SK-N-SH (cell line): ENCODE results near the gene SECISBP2L. TPM values are rescaled to one million over a fixed set of nuclear protein-coding genes. Genes with fewer than 3 reads are reported as not detected.

Experiments
- CTCF ChIA-PET: fragments of 300-600, 350-600 bp; formaldehyde crosslinking; extraction: SDS; loops from one replicate; lab custom pipeline; 2021; lab: Yijun Ruan, JAX
- POLR2A ChIA-PET: fragments of 350-600 bp; sonication (Branson Sonifier 250); formaldehyde crosslinking; extraction: SDS; loops from one replicate; lab custom pipeline; 2020; ENCODE audit warnings: antibody characterized with exemption, inconsistent platforms; lab: Yijun Ruan, JAX
- DNase-seq: peaks from one replicate; pipeline ENCODE4 v3.0.0; 2012
- H2AFZ ChIP-seq: fragments of 200-600 bp; sonication (generic); 2 replicates; pipeline ENCODE4 v1.8.1; 2016; ENCODE audit warnings: antibody characterized with exemption, mild to moderate bottlenecking, low read depth
- H3F3A ChIP-seq: fragments of 200-600 bp; sonication (generic); replicated peaks from 2 replicates; pipeline ENCODE3; 2016; ENCODE audit warnings: antibody characterized with exemption, mild to moderate bottlenecking; ENCODE audit not compliant: insufficient read depth
- H3K27ac ChIP-seq, 2 experiments: fragments of 200-500 bp in 1 of 2; fragments of 200-600 bp in 1 of 2; sonication (Bioruptor generic) in 1 of 2; sonication (generic), shearing (Covaris generic) in 1 of 2; 2 replicates each; pipeline versions ENCODE4 v1.5.1 to v1.6.1; 2014 to 2016; ENCODE audit warnings: low read depth in 2 of 2, inconsistent platforms in 1 of 2, low read length in 1 of 2, mild to moderate bottlenecking in 1 of 2, mixed read lengths in 1 of 2
- H3K27me3 ChIP-seq: fragments of 200-600 bp; sonication (generic), shearing (Covaris generic); 2 replicates; pipeline ENCODE4 v1.6.1; 2016; ENCODE audit warnings: mixed run types; ENCODE audit not compliant: insufficient read depth
- H3K36me3 ChIP-seq, 2 experiments: fragments of 200-500 bp in 1 of 2; fragments of 200-600 bp in 1 of 2; sonication (Bioruptor generic) in 1 of 2; sonication (generic) in 1 of 2; replicated peaks in 1 of 2; 2 replicates each; pipeline versions ENCODE3 to v1.5.1; 2014 to 2016; ENCODE audit warnings: low read length in 1 of 2, mild to moderate bottlenecking in 1 of 2; ENCODE audit not compliant: insufficient read depth in 2 of 2, control insufficient read depth in 1 of 2
- H3K4me1 ChIP-seq, 2 experiments: fragments of 200-500 bp in 1 of 2; fragments of 200-600 bp in 1 of 2; sonication (Bioruptor generic) in 1 of 2; sonication (generic), shearing (Covaris generic) in 1 of 2; 2 replicates each; pipeline versions ENCODE4 v1.5.1 to v1.6.1; 2014 to 2016; ENCODE audit warnings: low read depth in 1 of 2, low read length in 1 of 2, mixed run types in 1 of 2; ENCODE audit not compliant: insufficient read depth in 2 of 2, control insufficient read depth in 1 of 2
- H3K4me2 ChIP-seq: fragments of 200-600 bp; sonication (generic), shearing (Covaris generic); 2 replicates; pipeline ENCODE4 v1.6.1; 2017; ENCODE audit warnings: mixed run types
- H3K4me3 ChIP-seq, 2 experiments: fragments of 200-500 bp in 1 of 2; fragments of 200-600 bp in 1 of 2; sonication (Bioruptor generic) in 1 of 2; sonication (generic), shearing (Covaris generic) in 1 of 2; 2 replicates each; pipeline versions ENCODE4 v1.5.1 to v1.8.1; 2014 to 2016; ENCODE audit warnings: low read depth in 2 of 2, inconsistent platforms in 1 of 2, low read length in 1 of 2, mild to moderate bottlenecking in 1 of 2, mixed read lengths in 1 of 2, moderate library complexity in 1 of 2
- H3K79me2 ChIP-seq: fragments of 200-600 bp; sonication (generic); 2 replicates; pipeline ENCODE4 v1.8.1; 2017; ENCODE audit warnings: mild to moderate bottlenecking; ENCODE audit not compliant: insufficient read depth
- H3K9ac ChIP-seq: fragments of 200-600 bp; sonication (generic); 2 replicates; pipeline ENCODE4 v1.6.1; 2017; ENCODE audit warnings: mixed run types
- H3K9me2 ChIP-seq: fragments of 200-600 bp; sonication (generic); 2 replicates; pipeline ENCODE4 v1.6.1; 2017; ENCODE audit warnings: mixed run types
- H3K9me3 ChIP-seq: fragments of 200-600 bp; sonication (generic); 2 replicates; pipeline ENCODE4 v1.6.1; 2017; ENCODE audit warnings: mixed run types, mild to moderate bottlenecking, moderate library complexity
- H4K20me1 ChIP-seq: fragments of 200-600 bp; sonication (generic); 2 replicates; pipeline ENCODE4 v1.6.1; 2017; ENCODE audit warnings: mild to moderate bottlenecking, mixed run types; ENCODE audit not compliant: insufficient read depth
- CTCF ChIP-seq: fragments of 200-600 bp; sonication (generic); IDR thresholded peaks from 2 replicates; pipeline ENCODE4 v1.6.1; 2017; ENCODE audit warnings: antibody characterized with exemption, mild to moderate bottlenecking, moderate library complexity
- ELF1 ChIP-seq: IDR thresholded peaks from 2 replicates; pipeline ENCODE4 v1.4.0; 2012
- FOSL2 ChIP-seq: IDR thresholded peaks from 2 replicates; pipeline ENCODE4 v1.4.0; 2012; ENCODE audit warnings: low read depth, mild to moderate bottlenecking, moderate library complexity, borderline replicate concordance
- FOXJ3 ChIP-seq: sonication (generic); formaldehyde crosslinking; IDR thresholded peaks from 2 replicates; pipeline ENCODE4 v1.5.1; 2020; ENCODE audit warnings: mild to moderate bottlenecking, missing genetic modification reagents
- FOXM1 ChIP-seq: IDR thresholded peaks from 2 replicates; pipeline ENCODE4 v1.4.0; 2012; ENCODE audit warnings: low read depth, mild to moderate bottlenecking
- GATA2 ChIP-seq: sonication (generic); formaldehyde crosslinking; IDR thresholded peaks from 2 replicates; pipeline ENCODE4 v1.5.0; 2020; ENCODE audit warnings: mild to moderate bottlenecking, missing genetic modification reagents
- JUND ChIP-seq: IDR thresholded peaks from 2 replicates; pipeline ENCODE4 v1.4.0; 2012
- MXI1 ChIP-seq: IDR thresholded peaks from 2 replicates; pipeline ENCODE4 v1.6.1; 2012; ENCODE audit warnings: mild to moderate bottlenecking, low read depth, low read length, improper control_type of control experiment
- NRF1 ChIP-seq: IDR thresholded peaks from 2 replicates; pipeline ENCODE4 v1.6.1; 2012; ENCODE audit warnings: low read depth, mild to moderate bottlenecking, low read length
- PBX3 ChIP-seq: IDR thresholded peaks from 2 replicates; pipeline ENCODE4; 2012
- RCOR1 ChIP-seq: fragments of 150-350 bp; IDR thresholded peaks from 2 replicates; pipeline ENCODE4 v1.6.1; 2017; ENCODE audit warnings: antibody characterized with exemption, low read length
- REST ChIP-seq: IDR thresholded peaks from 2 replicates; pipeline ENCODE4 v1.6.1; 2012; ENCODE audit warnings: mild to moderate bottlenecking, low read depth, low read length, moderate library complexity
- RFX5 ChIP-seq: IDR thresholded peaks from 2 replicates; pipeline ENCODE4 v1.6.1; 2012; ENCODE audit warnings: mild to moderate bottlenecking, improper control_type of control experiment, low read length
- RXRA ChIP-seq: IDR thresholded peaks from 2 replicates; pipeline ENCODE4 v1.4.0; 2012; ENCODE audit warnings: low read depth, mild to moderate bottlenecking, borderline replicate concordance
- TAF1 ChIP-seq: IDR thresholded peaks from 2 replicates; pipeline ENCODE4 v1.6.1; 2012; ENCODE audit warnings: low read depth, mild to moderate bottlenecking, low read length, moderate library complexity, borderline replicate concordance
- TCF12 ChIP-seq: IDR thresholded peaks from 2 replicates; pipeline ENCODE4 v1.4.0; 2012
- USF1 ChIP-seq: IDR thresholded peaks from 2 replicates; pipeline ENCODE4 v1.4.0; 2012; ENCODE audit warnings: low read depth, borderline replicate concordance
- YY1 ChIP-seq: IDR thresholded peaks from 2 replicates; pipeline ENCODE4 v1.4.0; 2012; ENCODE audit warnings: low read depth, mild to moderate bottlenecking
- ZBTB33 ChIP-seq: IDR thresholded peaks from 2 replicates; pipeline ENCODE4 v1.4.0; 2012; ENCODE audit warnings: low read depth, borderline replicate concordance
- WGBS: methylation state at CpG from one replicate; pipeline ENCODE4 v1.1.6; 2017; ENCODE audit warnings: low lambda C conversion rate; 5-methylcytosine and 5-hydroxymethylcytosine counted together
- polyA plus RNA-seq, 3 experiments: library from polyadenylated mRNA; depleted of rRNA; stranded (reverse); fragments of >200 nt; gene quantifications; 2 replicates each; pipeline ENCODE4 v1.2.3, GENCODE V29; 2012

Gene SECISBP2L
- polyA plus RNA-seq, 1 of the 3 experiments (the other 2 are of a cell fraction), result 6.0 TPM

- no peaks in the 10 kb centered on the region for H3K36me3 ChIP-seq
- WGBS, result 42% methylated on average over 2 of the region's 2 CpGs
- no peaks in the 10 kb centered on the region for H3K27me3 ChIP-seq
- POLR2A ChIA-PET, result no interaction called here
- H3K4me2 ChIP-seq, result no peak overlapping the region
- DNase-seq, result no peak
- H3K27ac ChIP-seq, result no peak overlapping the region
- CTCF ChIA-PET, result interaction anchor here (1.1 to 7.1 kb wide), 4 partner anchors 7 to 176 kb away, joined by 3 to 60 read pairs (median 9); no protein-coding TSS in a partner anchor
- no peak overlapping the region for H2AFZ ChIP-seq
- H3F3A ChIP-seq, result peaks cover 13% of the 10 kb centered on the region
- H4K20me1 ChIP-seq, result no peaks in the 10 kb centered on the region
- H3K9me2 ChIP-seq, result no peaks in the 10 kb centered on the region
- H3K9me3 ChIP-seq, result no peaks in the 10 kb centered on the region
- no peak overlapping the region for H3K4me3 ChIP-seq
- no peak for TF ChIP-seq RCOR1
- TF ChIP-seq ZBTB33, result no peak
- no peak for TF ChIP-seq CTCF
- peak; percentile 51; the same call in 1 of the 2 replicates for TF ChIP-seq FOSL2
- TF ChIP-seq NRF1, result no peak
- no peak for TF ChIP-seq TAF1
- no peak for TF ChIP-seq JUND
- no peak for TF ChIP-seq RFX5
- peak; percentile 67 for TF ChIP-seq ELF1
- no peak for TF ChIP-seq RXRA
- peak; percentile 45; the same call in 1 of the 2 replicates for TF ChIP-seq TCF12
- no peak for TF ChIP-seq FOXM1
- TF ChIP-seq PBX3, result no peak
- no peak for TF ChIP-seq USF1
- TF ChIP-seq FOXJ3 (CRISPR knock-in tag), result no peak
- no peak for TF ChIP-seq YY1
- no peak for TF ChIP-seq GATA2 (CRISPR knock-in tag)
- TF ChIP-seq REST, result no peak
- TF ChIP-seq MXI1, result no peak
- peaks cover 12 to 13% of the 10 kb centered on the region in 2 experiments; a peak in 2 of 4 replicates for H3K4me1 ChIP-seq
- H3K9ac ChIP-seq, result no peak overlapping the region
- H3K79me2 ChIP-seq, result no peaks in the 10 kb centered on the region
These were observed 79.5 kb downstream of the SECISBP2L start for GRCh38 chr15:48966595-48967301.
